ENCODE measurements around the gene SLC16A11.
"Not testable (repeated sequence)": the region's sequence is repeated elsewhere in the genome, so short reads cannot be mapped to it uniquely, and the experiment has no call there.

- TF ChIP-seq EP300 (IDR thresholded peaks at IDR 0.05); CTCF (IDR thresholded peaks at IDR 0.05); MAX (IDR thresholded peaks at IDR 0.05); POLR2A (IDR thresholded peaks at IDR 0.05; ENCODE audit: low read length); TFCP2L1 (CRISPR knock-in tag; IDR thresholded peaks at IDR 0.05); JUN (IDR thresholded peaks at IDR 0.05); SREBF2 (IDR thresholded peaks at IDR 0.05); FOXS1 (CRISPR knock-in tag; IDR thresholded peaks at IDR 0.05); MAZ (IDR thresholded peaks at IDR 0.05; ENCODE audit: borderline replicate concordance, low read depth, low read length): not testable (repeated sequence)
- TF ChIP-seq, protein P1, sequence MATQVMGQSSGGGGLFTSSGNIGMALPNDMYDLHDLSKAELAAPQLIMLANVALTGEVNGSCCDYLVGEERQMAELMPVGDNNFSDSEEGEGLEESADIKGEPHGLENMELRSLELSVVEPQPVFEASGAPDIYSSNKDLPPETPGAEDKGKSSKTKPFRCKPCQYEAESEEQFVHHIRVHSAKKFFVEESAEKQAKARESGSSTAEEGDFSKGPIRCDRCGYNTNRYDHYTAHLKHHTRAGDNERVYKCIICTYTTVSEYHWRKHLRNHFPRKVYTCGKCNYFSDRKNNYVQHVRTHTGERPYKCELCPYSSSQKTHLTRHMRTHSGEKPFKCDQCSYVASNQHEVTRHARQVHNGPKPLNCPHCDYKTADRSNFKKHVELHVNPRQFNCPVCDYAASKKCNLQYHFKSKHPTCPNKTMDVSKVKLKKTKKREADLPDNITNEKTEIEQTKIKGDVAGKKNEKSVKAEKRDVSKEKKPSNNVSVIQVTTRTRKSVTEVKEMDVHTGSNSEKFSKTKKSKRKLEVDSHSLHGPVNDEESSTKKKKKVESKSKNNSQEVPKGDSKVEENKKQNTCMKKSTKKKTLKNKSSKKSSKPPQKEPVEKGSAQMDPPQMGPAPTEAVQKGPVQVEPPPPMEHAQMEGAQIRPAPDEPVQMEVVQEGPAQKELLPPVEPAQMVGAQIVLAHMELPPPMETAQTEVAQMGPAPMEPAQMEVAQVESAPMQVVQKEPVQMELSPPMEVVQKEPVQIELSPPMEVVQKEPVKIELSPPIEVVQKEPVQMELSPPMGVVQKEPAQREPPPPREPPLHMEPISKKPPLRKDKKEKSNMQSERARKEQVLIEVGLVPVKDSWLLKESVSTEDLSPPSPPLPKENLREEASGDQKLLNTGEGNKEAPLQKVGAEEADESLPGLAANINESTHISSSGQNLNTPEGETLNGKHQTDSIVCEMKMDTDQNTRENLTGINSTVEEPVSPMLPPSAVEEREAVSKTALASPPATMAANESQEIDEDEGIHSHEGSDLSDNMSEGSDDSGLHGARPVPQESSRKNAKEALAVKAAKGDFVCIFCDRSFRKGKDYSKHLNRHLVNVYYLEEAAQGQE (IDR thresholded peaks at IDR 0.05): not testable (repeated sequence)
Observed at GRCh38 chr17:7050583-7050982, 6.7 kb upstream of the SLC16A11 start.
